ENCODE measurements around the gene TMEM144.

TMEM144 gene

DNA sequence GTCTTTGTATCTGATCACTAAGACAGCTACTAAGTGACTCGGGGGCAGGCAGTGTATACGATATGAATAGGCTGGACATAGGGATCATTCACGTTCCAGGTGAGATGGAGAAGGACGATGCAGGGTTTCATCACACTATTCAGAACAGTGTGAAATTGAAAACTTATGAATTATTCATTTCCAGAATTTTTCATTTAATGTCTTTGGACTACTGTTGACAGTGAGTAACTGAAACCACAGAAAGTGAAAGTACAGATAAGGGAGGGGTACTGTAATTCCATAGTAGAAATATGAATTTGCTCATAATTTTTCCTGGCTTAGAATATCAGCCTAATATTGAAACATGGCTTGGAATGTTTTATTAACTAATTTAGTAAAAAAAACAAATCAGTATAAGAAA lies 24.4 kb downstream of the TMEM144 start:
- H3K9me3 ChIP-seq (ENCODE audit: control insufficient read depth, insufficient read depth, low read depth, low read length): no peaks in the 10 kb centered on the region
- no peaks in the 10 kb centered on the region for H3K4me1 ChIP-seq (ENCODE audit: control insufficient read depth, insufficient read depth, low read length)
- POLR2A ChIA-PET: no interaction called here
- H3K27ac ChIP-seq (ENCODE audit: extremely low read depth, low read depth, low read length): no peak overlapping the region
- CTCF ChIA-PET: no interaction called here
- TF ChIP-seq ZNF335 (tag by site-specific recombination; conservative IDR thresholded peaks at IDR 0.05): no peak
- TF ChIP-seq ZNF184 (tag by site-specific recombination; IDR thresholded peaks at IDR 0.05): no peak
- TF ChIP-seq YY1 (tag by site-specific recombination; IDR thresholded peaks at IDR 0.05): no peak
- no peak for TF ChIP-seq ZNF623 (tag by site-specific recombination; IDR thresholded peaks at IDR 0.05)
- TF ChIP-seq ZNF670 (tag by site-specific recombination; IDR thresholded peaks at IDR 0.05; ENCODE audit: low read depth): no peak
- no peak for TF ChIP-seq KLF16 (tag by site-specific recombination; IDR thresholded peaks at IDR 0.05)
- TF ChIP-seq, protein P1, sequence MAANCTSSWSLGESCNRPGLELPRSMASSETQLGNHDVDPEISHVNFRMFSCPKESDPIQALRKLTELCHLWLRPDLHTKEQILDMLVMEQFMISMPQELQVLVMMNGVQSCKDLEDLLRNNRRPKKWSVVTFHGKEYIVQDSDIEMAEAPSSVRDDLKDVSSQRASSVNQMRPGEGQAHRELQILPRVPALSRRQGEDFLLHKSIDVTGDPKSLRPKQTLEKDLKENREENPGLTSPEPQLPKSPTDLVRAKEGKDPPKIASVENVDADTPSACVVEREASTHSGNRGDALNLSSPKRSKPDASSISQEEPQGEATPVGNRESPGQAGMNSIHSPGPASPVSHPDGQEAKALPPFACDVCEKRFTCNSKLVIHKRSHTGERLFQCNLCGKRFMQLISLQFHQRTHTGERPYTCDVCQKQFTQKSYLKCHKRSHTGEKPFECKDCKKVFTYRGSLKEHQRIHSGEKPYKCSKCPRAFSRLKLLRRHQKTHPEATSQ (tag by site-specific recombination; IDR thresholded peaks at IDR 0.05): no peak
- TF ChIP-seq ZNF16 (tag by site-specific recombination; IDR thresholded peaks at IDR 0.05; ENCODE audit: low read depth): no peak
- no peak for TF ChIP-seq ZNF555 (tag by site-specific recombination; conservative IDR thresholded peaks at IDR 0.05)
- no peak for TF ChIP-seq ZNF366 (tag by site-specific recombination; conservative IDR thresholded peaks at IDR 0.05)
- no peak for TF ChIP-seq ZNF394 (tag by site-specific recombination; IDR thresholded peaks at IDR 0.05; ENCODE audit: borderline replicate concordance)
- TF ChIP-seq, protein P2, sequence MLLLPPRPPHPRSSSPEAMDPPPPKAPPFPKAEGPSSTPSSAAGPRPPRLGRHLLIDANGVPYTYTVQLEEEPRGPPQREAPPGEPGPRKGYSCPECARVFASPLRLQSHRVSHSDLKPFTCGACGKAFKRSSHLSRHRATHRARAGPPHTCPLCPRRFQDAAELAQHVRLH (tag by site-specific recombination; IDR thresholded peaks at IDR 0.05): no peak
- H3K36me3 ChIP-seq (ENCODE audit: control insufficient read depth in 2 of 2, insufficient read depth in 1 of 2, low read length in 2 of 2): no peaks in the 10 kb centered on the region
- H3K4me3 ChIP-seq (ENCODE audit: low read depth, low read length): no peak overlapping the region

DNA sequence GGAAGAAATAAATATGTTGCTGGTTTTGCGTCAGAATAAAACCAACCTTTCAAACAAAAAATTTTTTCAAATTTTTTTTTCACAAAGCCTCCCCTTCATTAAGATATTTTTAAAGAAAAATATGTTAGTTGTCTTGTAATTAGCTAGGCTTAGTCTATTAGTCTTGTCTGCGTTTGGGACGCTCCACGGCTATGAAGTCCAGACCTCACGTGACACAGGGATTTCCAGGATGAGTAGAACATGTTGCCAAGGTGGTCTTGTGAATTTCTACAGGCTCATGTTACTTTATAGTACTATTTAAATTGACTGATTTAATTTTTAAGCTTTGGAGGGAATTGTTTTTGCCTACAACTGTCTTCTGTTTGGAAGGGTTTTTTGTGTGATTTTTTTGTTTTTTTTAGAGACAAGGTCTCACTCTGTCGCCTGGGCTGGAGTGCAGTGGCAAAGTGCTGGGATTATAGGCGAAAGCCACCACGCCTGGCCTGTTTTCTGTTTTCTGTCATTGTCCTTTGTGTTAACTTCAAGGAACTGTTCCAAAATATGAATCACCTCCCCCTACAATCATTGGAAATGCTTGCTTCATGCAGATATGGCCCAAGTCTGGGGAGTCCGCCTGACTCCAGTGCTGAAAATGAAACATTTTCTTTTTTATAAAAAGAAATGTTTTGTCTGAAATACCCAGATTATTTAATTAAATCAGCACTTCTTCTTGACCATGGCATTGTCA lies 26.2 kb downstream of the TMEM144 start:
- Histone ChIP-seq H3K27ac (ENCODE audit: extremely low read depth, low read depth, low read length) (no peak overlapping the region), H3K4me1 (ENCODE audit: control insufficient read depth, insufficient read depth, low read length) (no peaks in the 10 kb centered on the region), H3K9me3 (ENCODE audit: control insufficient read depth, insufficient read depth, low read depth, low read length) (no peaks in the 10 kb centered on the region), H3K36me3 (ENCODE audit: control insufficient read depth in 2 of 2, insufficient read depth in 1 of 2, low read length in 2 of 2) (no peaks in the 10 kb centered on the region), H3K4me3 (ENCODE audit: low read depth, low read length) (no peak overlapping the region)
- ChIA-PET POLR2A (no interaction called here), CTCF (no interaction called here)
- TF ChIP-seq ZNF157 (tag by site-specific recombination; IDR thresholded peaks at IDR 0.05): no peak
- no peak for TF ChIP-seq ZNF248 (tag by site-specific recombination; IDR thresholded peaks at IDR 0.05)
- no peak for TF ChIP-seq ZNF670 (tag by site-specific recombination; IDR thresholded peaks at IDR 0.05; ENCODE audit: low read depth)
- no peak for TF ChIP-seq ZNF768 (tag by site-specific recombination; IDR thresholded peaks at IDR 0.05)
- TF ChIP-seq ZNF211 (tag by site-specific recombination; IDR thresholded peaks at IDR 0.05; ENCODE audit: low read depth): no peak
- no peak for TF ChIP-seq ZFHX2 (tag by site-specific recombination; conservative IDR thresholded peaks at IDR 0.05)
- TF ChIP-seq, protein P3, sequence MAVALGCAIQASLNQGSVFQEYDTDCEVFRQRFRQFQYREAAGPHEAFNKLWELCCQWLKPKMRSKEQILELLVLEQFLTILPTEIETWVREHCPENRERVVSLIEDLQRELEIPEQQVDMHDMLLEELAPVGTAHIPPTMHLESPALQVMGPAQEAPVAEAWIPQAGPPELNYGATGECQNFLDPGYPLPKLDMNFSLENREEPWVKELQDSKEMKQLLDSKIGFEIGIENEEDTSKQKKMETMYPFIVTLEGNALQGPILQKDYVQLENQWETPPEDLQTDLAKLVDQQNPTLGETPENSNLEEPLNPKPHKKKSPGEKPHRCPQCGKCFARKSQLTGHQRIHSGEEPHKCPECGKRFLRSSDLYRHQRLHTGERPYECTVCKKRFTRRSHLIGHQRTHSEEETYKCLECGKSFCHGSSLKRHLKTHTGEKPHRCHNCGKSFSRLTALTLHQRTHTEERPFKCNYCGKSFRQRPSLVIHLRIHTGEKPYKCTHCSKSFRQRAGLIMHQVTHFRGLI (tag by site-specific recombination; IDR thresholded peaks at IDR 0.05): no peak
- TF ChIP-seq ZNF140 (tag by site-specific recombination; IDR thresholded peaks at IDR 0.05): no peak
- TF ChIP-seq, protein P4, sequence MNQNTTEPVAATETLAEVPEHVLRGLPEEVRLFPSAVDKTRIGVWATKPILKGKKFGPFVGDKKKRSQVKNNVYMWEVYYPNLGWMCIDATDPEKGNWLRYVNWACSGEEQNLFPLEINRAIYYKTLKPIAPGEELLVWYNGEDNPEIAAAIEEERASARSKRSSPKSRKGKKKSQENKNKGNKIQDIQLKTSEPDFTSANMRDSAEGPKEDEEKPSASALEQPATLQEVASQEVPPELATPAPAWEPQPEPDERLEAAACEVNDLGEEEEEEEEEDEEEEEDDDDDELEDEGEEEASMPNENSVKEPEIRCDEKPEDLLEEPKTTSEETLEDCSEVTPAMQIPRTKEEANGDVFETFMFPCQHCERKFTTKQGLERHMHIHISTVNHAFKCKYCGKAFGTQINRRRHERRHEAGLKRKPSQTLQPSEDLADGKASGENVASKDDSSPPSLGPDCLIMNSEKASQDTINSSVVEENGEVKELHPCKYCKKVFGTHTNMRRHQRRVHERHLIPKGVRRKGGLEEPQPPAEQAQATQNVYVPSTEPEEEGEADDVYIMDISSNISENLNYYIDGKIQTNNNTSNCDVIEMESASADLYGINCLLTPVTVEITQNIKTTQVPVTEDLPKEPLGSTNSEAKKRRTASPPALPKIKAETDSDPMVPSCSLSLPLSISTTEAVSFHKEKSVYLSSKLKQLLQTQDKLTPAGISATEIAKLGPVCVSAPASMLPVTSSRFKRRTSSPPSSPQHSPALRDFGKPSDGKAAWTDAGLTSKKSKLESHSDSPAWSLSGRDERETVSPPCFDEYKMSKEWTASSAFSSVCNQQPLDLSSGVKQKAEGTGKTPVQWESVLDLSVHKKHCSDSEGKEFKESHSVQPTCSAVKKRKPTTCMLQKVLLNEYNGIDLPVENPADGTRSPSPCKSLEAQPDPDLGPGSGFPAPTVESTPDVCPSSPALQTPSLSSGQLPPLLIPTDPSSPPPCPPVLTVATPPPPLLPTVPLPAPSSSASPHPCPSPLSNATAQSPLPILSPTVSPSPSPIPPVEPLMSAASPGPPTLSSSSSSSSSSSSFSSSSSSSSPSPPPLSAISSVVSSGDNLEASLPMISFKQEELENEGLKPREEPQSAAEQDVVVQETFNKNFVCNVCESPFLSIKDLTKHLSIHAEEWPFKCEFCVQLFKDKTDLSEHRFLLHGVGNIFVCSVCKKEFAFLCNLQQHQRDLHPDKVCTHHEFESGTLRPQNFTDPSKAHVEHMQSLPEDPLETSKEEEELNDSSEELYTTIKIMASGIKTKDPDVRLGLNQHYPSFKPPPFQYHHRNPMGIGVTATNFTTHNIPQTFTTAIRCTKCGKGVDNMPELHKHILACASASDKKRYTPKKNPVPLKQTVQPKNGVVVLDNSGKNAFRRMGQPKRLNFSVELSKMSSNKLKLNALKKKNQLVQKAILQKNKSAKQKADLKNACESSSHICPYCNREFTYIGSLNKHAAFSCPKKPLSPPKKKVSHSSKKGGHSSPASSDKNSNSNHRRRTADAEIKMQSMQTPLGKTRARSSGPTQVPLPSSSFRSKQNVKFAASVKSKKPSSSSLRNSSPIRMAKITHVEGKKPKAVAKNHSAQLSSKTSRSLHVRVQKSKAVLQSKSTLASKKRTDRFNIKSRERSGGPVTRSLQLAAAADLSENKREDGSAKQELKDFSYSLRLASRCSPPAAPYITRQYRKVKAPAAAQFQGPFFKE (tag by site-specific recombination; IDR thresholded peaks at IDR 0.05; ENCODE audit: borderline replicate concordance): no peak
- TF ChIP-seq ZNF48 (tag by site-specific recombination; IDR thresholded peaks at IDR 0.05): no peak
- TF ChIP-seq ZNF112 (tag by site-specific recombination; IDR thresholded peaks at IDR 0.05): no peak
- no peak for TF ChIP-seq ZNF549 (tag by site-specific recombination; IDR thresholded peaks at IDR 0.05)
